Progenitor cell of endocrine pancreas (in vitro differentiated cells): ENCODE data around the gene PAM. TPM values are rescaled to one million over a fixed set of nuclear protein-coding genes. Genes with fewer than 3 reads are reported as not detected.

Experiments used
- DNase-seq: peaks from one replicate; pipeline ENCODE4 v3.0.0; 2021; ENCODE audit warnings: low spot score; ENCODE audit not compliant: unreplicated experiment
- H3K27ac Mint-ChIP-seq: 2 replicates; pipeline ENCODE4 v1.8.0; 2021; ENCODE audit warnings: mild to moderate bottlenecking, moderate library complexity, mixed read lengths
- H3K27me3 Mint-ChIP-seq: 2 replicates; pipeline ENCODE4 v1.8.0; 2021; ENCODE audit warnings: mixed read lengths
- H3K36me3 Mint-ChIP-seq: 2 replicates; pipeline ENCODE4 v1.8.0; 2022; ENCODE audit warnings: mixed read lengths; ENCODE audit not compliant: insufficient read depth
- H3K4me1 Mint-ChIP-seq: 2 replicates; pipeline ENCODE4 v1.8.0; 2021; ENCODE audit warnings: low read depth, mixed read lengths
- H3K4me3 Mint-ChIP-seq: 2 replicates; pipeline ENCODE4 v1.8.0; 2021; ENCODE audit warnings: low read depth, mild to moderate bottlenecking, moderate library complexity, mixed read lengths
- H3K9me3 Mint-ChIP-seq: 2 replicates; pipeline ENCODE4 v1.8.0; 2021; ENCODE audit warnings: low read depth, mixed read lengths
- CTCF ChIP-seq: fragments of 200-600 bp; sonication (generic); IDR thresholded peaks from one replicate; pipeline ENCODE4 v1.5.0; 2021; ENCODE audit warnings: antibody characterized with exemption, mild to moderate bottlenecking; ENCODE audit not compliant: unreplicated experiment
- total RNA-seq: library from RNA; stranded (reverse); gene quantifications from 2 replicates; pipeline ENCODE4 v1.2.1, GENCODE V29; 2021

PAM gene
- total RNA-seq, 1 donor from 2014 or later: 111 TPM

GRCh38 chr5:102759289-102759688 lies 4.2 kb downstream of the PAM start:
- Mint-ChIP-seq H3K4me3 (no peak overlapping the region), H3K9me3 (no peaks in the 10 kb centered on the region), H3K36me3 (no peaks in the 10 kb centered on the region), H3K27ac (no peak overlapping the region), H3K27me3 (peaks cover 11% of the 10 kb centered on the region), H3K4me1 (peaks cover 7% of the 10 kb centered on the region)
- DNase-seq: no peak
- no peak for TF ChIP-seq CTCF

- peaks cover 10% of the 10 kb centered on the region for H3K27me3 Mint-ChIP-seq
- no peak overlapping the region for H3K27ac Mint-ChIP-seq
- H3K36me3 Mint-ChIP-seq: no peaks in the 10 kb centered on the region
- no peak overlapping the region for H3K4me3 Mint-ChIP-seq
- H3K9me3 Mint-ChIP-seq: no peaks in the 10 kb centered on the region
- TF ChIP-seq CTCF: no peak
- peaks cover 7% of the 10 kb centered on the region for H3K4me1 Mint-ChIP-seq
- no peak for DNase-seq
These were observed 4.6 kb downstream of the PAM start for GRCh38 chr5:102759700-102760099.

GRCh38 chr5:102760815-102761214 lies 5.7 kb downstream of the PAM start:
- peaks cover 10% of the 10 kb centered on the region for H3K27me3 Mint-ChIP-seq
- DNase-seq: no peak
- H3K4me3 Mint-ChIP-seq: no peak overlapping the region
- H3K4me1 Mint-ChIP-seq: peaks cover 7% of the 10 kb centered on the region
- H3K9me3 Mint-ChIP-seq: no peaks in the 10 kb centered on the region
- TF ChIP-seq CTCF: no peak
- H3K36me3 Mint-ChIP-seq: no peaks in the 10 kb centered on the region
- no peak overlapping the region for H3K27ac Mint-ChIP-seq

- peaks cover 6% of the 10 kb centered on the region for H3K27me3 Mint-ChIP-seq
- no peak for TF ChIP-seq CTCF
- no peak for DNase-seq
- no peak overlapping the region for H3K4me3 Mint-ChIP-seq
- H3K36me3 Mint-ChIP-seq: no peaks in the 10 kb centered on the region
- H3K27ac Mint-ChIP-seq: no peak overlapping the region
- no peaks in the 10 kb centered on the region for H3K9me3 Mint-ChIP-seq
- peaks cover 3% of the 10 kb centered on the region for H3K4me1 Mint-ChIP-seq
These were observed 7.0 kb downstream of the PAM start for GRCh38 chr5:102762095-102762534.

- no peak overlapping the region for H3K4me3 Mint-ChIP-seq
- no peaks in the 10 kb centered on the region for H3K36me3 Mint-ChIP-seq
- H3K27ac Mint-ChIP-seq: no peak overlapping the region
- DNase-seq: no peak
- no peaks in the 10 kb centered on the region for H3K9me3 Mint-ChIP-seq
- TF ChIP-seq CTCF: no peak
- H3K27me3 Mint-ChIP-seq: peaks cover 6% of the 10 kb centered on the region
- peaks cover 3% of the 10 kb centered on the region for H3K4me1 Mint-ChIP-seq
These were observed 7.6 kb downstream of the PAM start for GRCh38 chr5:102762562-102763227.
